ENCODE data around the gene RAI14.

- TF ChIP-seq CTCF (IDR thresholded peaks at IDR 0.05): no peak
- TF ChIP-seq POLR2A (IDR thresholded peaks at IDR 0.05): no peak
Measured at GRCh38 chr5:34832568-34832967, 176.4 kb downstream of the RAI14 start.

Measured in body of pancreas (tissue), 4 donors.